CD8-positive, alpha-beta memory T cell (primary cell): ENCODE results near the gene SERPINA6. TPM values are rescaled to one million over a fixed set of nuclear protein-coding genes. Genes with fewer than 3 reads are reported as not detected.

ENCODE experiments used
- CTCF ChIA-PET: fragments of 350-600 bp; sonication (Branson Sonifier 250); formaldehyde crosslinking; loops from one replicate; lab custom pipeline; 2021; ENCODE audit warnings: antibody characterized with exemption; lab: Charles Lee
- POLR2A ChIA-PET: fragments of 350-600 bp; sonication (Branson Sonifier 250); formaldehyde crosslinking; loops from one replicate; lab custom pipeline; 2021; ENCODE audit warnings: antibody characterized with exemption; lab: Charles Lee
- DNase-seq, 5 donors: peaks; one replicate each; pipeline versions ENCODE4 v3.0.0 to v3.0.0-alpha.2; 2020 to 2022; ENCODE audit warnings: mixed read lengths in 1 of 5
- H3K27ac ChIP-seq: one replicate; pipeline ENCODE4 v1.7.0; 2013; ENCODE audit warnings: low read depth, mild to moderate bottlenecking, low read length, moderate library complexity
- H3K27me3 ChIP-seq: 2 replicates; pipeline ENCODE4 v1.7.0; 2013; ENCODE audit warnings: low read length, mild to moderate bottlenecking; ENCODE audit not compliant: insufficient read depth, poor library complexity, severe bottlenecking
- H3K36me3 ChIP-seq: 2 replicates; pipeline ENCODE4 v1.7.0; 2013; ENCODE audit warnings: mild to moderate bottlenecking, low read length, moderate library complexity; ENCODE audit not compliant: insufficient read depth
- H3K4me1 ChIP-seq: 2 replicates; pipeline ENCODE4 v1.7.0; 2013; ENCODE audit warnings: mild to moderate bottlenecking, low read length, moderate library complexity; ENCODE audit not compliant: insufficient read depth
- H3K4me3 ChIP-seq: 2 replicates; pipeline ENCODE4 v1.7.0; 2013; ENCODE audit warnings: mild to moderate bottlenecking, low read length
- H3K9me3 ChIP-seq: 2 replicates; pipeline ENCODE4 v1.7.0; 2013; ENCODE audit warnings: mild to moderate bottlenecking, low read length
- H3K27ac Mint-ChIP-seq, 8 donors: one replicate each; pipeline ENCODE4 v1.8.0; 2020 to 2021; ENCODE audit warnings: mixed read lengths in 8 of 8, mild to moderate bottlenecking in 6 of 8, inconsistent platforms in 3 of 8, moderate library complexity in 3 of 8
- H3K27me3 Mint-ChIP-seq, 2 donors: one replicate each; pipeline ENCODE4 v1.8.0; 2020 to 2021; ENCODE audit warnings: mixed read lengths in 2 of 2, mild to moderate bottlenecking in 1 of 2, moderate library complexity in 1 of 2
- H3K36me3 Mint-ChIP-seq, 3 donors: one replicate each; pipeline ENCODE4 v1.8.0; 2020 to 2021; ENCODE audit warnings: mixed read lengths in 3 of 3, inconsistent platforms in 1 of 3, mild to moderate bottlenecking in 1 of 3
- H3K4me1 Mint-ChIP-seq, 3 donors: one replicate each; pipeline ENCODE4 v1.8.0; 2020 to 2021; ENCODE audit warnings: mixed read lengths in 3 of 3, inconsistent platforms in 1 of 3, mild to moderate bottlenecking in 1 of 3
- H3K4me3 Mint-ChIP-seq, 7 donors: one replicate each; pipeline ENCODE4 v1.8.0; 2020 to 2021; ENCODE audit warnings: mixed read lengths in 7 of 7, mild to moderate bottlenecking in 6 of 7, moderate library complexity in 4 of 7, inconsistent platforms in 2 of 7
- H3K9me3 Mint-ChIP-seq, 5 donors: one replicate each; pipeline ENCODE4 v1.8.0; 2020 to 2022; ENCODE audit warnings: mixed read lengths in 5 of 5, mild to moderate bottlenecking in 3 of 5, moderate library complexity in 2 of 5, inconsistent platforms in 1 of 5
- polyA plus RNA-seq: library from polyadenylated mRNA; unstranded; fragments of 300-500 nt; fragmentation: Illumina TruSeq; gene quantifications from one replicate; pipeline ENCODE4 v1.2.3, GENCODE V29; 2021
- total RNA-seq, 2 experiments: library from RNA; stranded (reverse); gene quantifications; one replicate each; pipeline ENCODE4 v1.2.3, GENCODE V29; 2021

Gene SERPINA6
- total and polyA plus RNA-seq, 3 experiments from 2014 or later: not detected

GRCh38 chr14:94312481-94313246 is 10.5 kb downstream of the SERPINA6 start:
- Mint-ChIP-seq H3K4me3 (no peak overlapping the region), H3K4me1 (no peaks in the 10 kb centered on the region), H3K27ac (peak overlapping the region in 1 of 8 donors; percentile 24), H3K9me3 (peaks cover 10 to 16% (median 12%) of the 10 kb centered on the region in 5 donors), H3K27me3 (peaks cover 2 to 20% of the 10 kb centered on the region in 2 donors), H3K36me3 (peaks cover 0 to 7% (median 0%) of the 10 kb centered on the region in 3 donors)
- ChIA-PET POLR2A (no interaction called here), CTCF (no interaction called here)
- Histone ChIP-seq H3K27me3 (no peaks in the 10 kb centered on the region), H3K4me3 (no peak overlapping the region), H3K27ac (no peak overlapping the region), H3K36me3 (no peaks in the 10 kb centered on the region), H3K9me3 (no peaks in the 10 kb centered on the region), H3K4me1 (no peaks in the 10 kb centered on the region)
- DNase-seq: no peak

GRCh38 chr14:94310248-94310647 is 12.9 kb downstream of the SERPINA6 start:
- Histone ChIP-seq H3K27me3 (no peaks in the 10 kb centered on the region), H3K36me3 (no peaks in the 10 kb centered on the region), H3K4me1 (no peaks in the 10 kb centered on the region), H3K27ac (no peak overlapping the region), H3K4me3 (no peak overlapping the region), H3K9me3 (no peaks in the 10 kb centered on the region)
- ChIA-PET POLR2A (no interaction called here), CTCF (no interaction called here)
- Mint-ChIP-seq H3K4me1 (no peaks in the 10 kb centered on the region), H3K27me3 (peaks cover 2 to 20% of the 10 kb centered on the region in 2 donors), H3K4me3 (no peak overlapping the region), H3K9me3 (peaks cover 10 to 23% (median 15%) of the 10 kb centered on the region in 5 donors), H3K27ac (no peak overlapping the region), H3K36me3 (peaks cover 0 to 7% (median 0%) of the 10 kb centered on the region in 3 donors)
- no peak for DNase-seq

GRCh38 chr14:94309721-94310120 is 13.4 kb downstream of the SERPINA6 start:
- no peak overlapping the region for H3K27ac Mint-ChIP-seq
- H3K4me1 ChIP-seq: no peaks in the 10 kb centered on the region
- H3K9me3 Mint-ChIP-seq: peaks cover 9 to 23% (median 15%) of the 10 kb centered on the region in 5 donors
- H3K36me3 Mint-ChIP-seq: peaks cover 0 to 7% (median 0%) of the 10 kb centered on the region in 3 donors
- no peaks in the 10 kb centered on the region for H3K27me3 ChIP-seq
- H3K9me3 ChIP-seq: no peaks in the 10 kb centered on the region
- peaks cover 2 to 20% of the 10 kb centered on the region in 2 donors for H3K27me3 Mint-ChIP-seq
- H3K4me1 Mint-ChIP-seq: no peaks in the 10 kb centered on the region
- POLR2A ChIA-PET: no interaction called here
- CTCF ChIA-PET: no interaction called here
- no peaks in the 10 kb centered on the region for H3K36me3 ChIP-seq
- H3K4me3 ChIP-seq: no peak overlapping the region
- H3K4me3 Mint-ChIP-seq: no peak overlapping the region
- H3K27ac ChIP-seq: no peak overlapping the region
- DNase-seq: no peak

GRCh38 chr14:94307410-94307992 is 15.6 kb downstream of the SERPINA6 start:
- no peak overlapping the region for H3K27ac ChIP-seq
- Mint-ChIP-seq H3K9me3 (peaks cover 10 to 25% (median 15%) of the 10 kb centered on the region in 5 donors), H3K4me3 (no peak overlapping the region), H3K36me3 (peaks cover 0 to 7% (median 0%) of the 10 kb centered on the region in 3 donors), H3K4me1 (no peaks in the 10 kb centered on the region), H3K27ac (no peak overlapping the region), H3K27me3 (peaks cover 2 to 11% of the 10 kb centered on the region in 2 donors)
- ChIA-PET POLR2A (no interaction called here), CTCF (no interaction called here)
- H3K27me3 ChIP-seq: no peaks in the 10 kb centered on the region
- DNase-seq: no peak
- H3K9me3 ChIP-seq: no peaks in the 10 kb centered on the region
- H3K36me3 ChIP-seq: no peaks in the 10 kb centered on the region
- H3K4me1 ChIP-seq: no peaks in the 10 kb centered on the region
- no peak overlapping the region for H3K4me3 ChIP-seq

GRCh38 chr14:94306047-94306978 is 16.8 kb downstream of the SERPINA6 start:
- no peaks in the 10 kb centered on the region for H3K4me1 Mint-ChIP-seq
- no peak overlapping the region for H3K4me3 ChIP-seq
- H3K27ac Mint-ChIP-seq: no peak overlapping the region
- peaks cover 0 to 7% (median 0%) of the 10 kb centered on the region in 3 donors for H3K36me3 Mint-ChIP-seq
- H3K9me3 Mint-ChIP-seq: peaks cover 11 to 26% (median 15%) of the 10 kb centered on the region in 5 donors
- no peaks in the 10 kb centered on the region for H3K36me3 ChIP-seq
- DNase-seq: no peak
- POLR2A ChIA-PET: no interaction called here
- no peaks in the 10 kb centered on the region for H3K4me1 ChIP-seq
- H3K27me3 ChIP-seq: no peaks in the 10 kb centered on the region
- no peak overlapping the region for H3K27ac ChIP-seq
- H3K9me3 ChIP-seq: no peaks in the 10 kb centered on the region
- no peak overlapping the region for H3K4me3 Mint-ChIP-seq
- H3K27me3 Mint-ChIP-seq: peaks cover 2 to 7% of the 10 kb centered on the region in 2 donors
- CTCF ChIA-PET: no interaction called here

GRCh38 chr14:94305620-94306019 is 17.5 kb downstream of the SERPINA6 start:
- Histone ChIP-seq H3K4me3 (no peak overlapping the region), H3K36me3 (no peaks in the 10 kb centered on the region), H3K27me3 (no peaks in the 10 kb centered on the region), H3K4me1 (no peaks in the 10 kb centered on the region), H3K27ac (no peak overlapping the region), H3K9me3 (no peaks in the 10 kb centered on the region)
- H3K36me3 Mint-ChIP-seq: peaks cover 0 to 7% (median 0%) of the 10 kb centered on the region in 3 donors
- peaks cover 2 to 7% of the 10 kb centered on the region in 2 donors for H3K27me3 Mint-ChIP-seq
- no peak overlapping the region for H3K4me3 Mint-ChIP-seq
- ChIA-PET POLR2A (no interaction called here), CTCF (no interaction called here)
- peaks cover 11 to 26% (median 15%) of the 10 kb centered on the region in 5 donors for H3K9me3 Mint-ChIP-seq
- H3K4me1 Mint-ChIP-seq: no peaks in the 10 kb centered on the region
- DNase-seq: no peak
- no peak overlapping the region for H3K27ac Mint-ChIP-seq

GRCh38 chr14:94304243-94304642 is 18.9 kb downstream of the SERPINA6 start:
- POLR2A ChIA-PET: no interaction called here
- H3K9me3 Mint-ChIP-seq: peaks cover 11 to 26% (median 15%) of the 10 kb centered on the region in 5 donors
- no peak overlapping the region for H3K4me3 Mint-ChIP-seq

More at GRCh38 chr14:94304243-94304642, 18.9 kb downstream of the SERPINA6 start:
- no peak overlapping the region for H3K27ac ChIP-seq
- Mint-ChIP-seq H3K36me3 (peaks cover 0 to 6% (median 0%) of the 10 kb centered on the region in 3 donors), H3K27me3 (peaks cover 2 to 10% of the 10 kb centered on the region in 2 donors), H3K27ac (no peak overlapping the region), H3K4me1 (no peaks in the 10 kb centered on the region)
- DNase-seq: no peak
- no peaks in the 10 kb centered on the region for H3K36me3 ChIP-seq
- no peak overlapping the region for H3K4me3 ChIP-seq
- CTCF ChIA-PET: no interaction called here
- no peaks in the 10 kb centered on the region for H3K27me3 ChIP-seq
- no peaks in the 10 kb centered on the region for H3K9me3 ChIP-seq
- H3K4me1 ChIP-seq: no peaks in the 10 kb centered on the region
